Measurements from ENCODE around the gene ADM2.

ADM2 gene

DNA sequence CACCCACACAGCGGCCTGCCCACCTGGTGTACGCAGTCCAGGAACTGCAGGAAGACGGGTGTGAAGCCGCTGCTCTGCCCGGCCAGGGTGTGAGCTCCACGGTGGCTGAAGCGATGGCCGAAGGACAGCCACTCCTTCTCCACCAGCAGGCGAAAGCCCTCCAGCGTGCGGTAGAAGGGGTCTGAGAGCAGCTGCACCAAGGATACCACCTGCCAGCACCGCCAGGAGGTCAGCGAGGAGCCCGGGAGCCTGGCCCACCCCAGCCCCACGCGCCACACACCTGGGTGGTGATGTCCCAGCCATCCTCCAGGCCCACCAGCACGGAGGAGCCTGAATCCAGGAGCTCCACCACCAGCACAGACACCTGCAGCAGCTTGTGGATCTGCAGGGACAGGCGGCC, 26.1 kb upstream of the ADM2 start:
- intact Hi-C loops (cut with micrococcal nuclease), result no loop called here
- Mint-ChIP-seq H3K4me3 (no peak overlapping the region), H3K27me3 (no peaks in the 10 kb centered on the region), H3K4me1 (ENCODE audit: low read depth) (peaks cover 18% of the 10 kb centered on the region), H3K9me3 (no peaks in the 10 kb centered on the region), H3K36me3 (ENCODE audit: low read depth) (peaks cover 98% of the 10 kb centered on the region), H3K27ac (no peak overlapping the region)

DNA sequence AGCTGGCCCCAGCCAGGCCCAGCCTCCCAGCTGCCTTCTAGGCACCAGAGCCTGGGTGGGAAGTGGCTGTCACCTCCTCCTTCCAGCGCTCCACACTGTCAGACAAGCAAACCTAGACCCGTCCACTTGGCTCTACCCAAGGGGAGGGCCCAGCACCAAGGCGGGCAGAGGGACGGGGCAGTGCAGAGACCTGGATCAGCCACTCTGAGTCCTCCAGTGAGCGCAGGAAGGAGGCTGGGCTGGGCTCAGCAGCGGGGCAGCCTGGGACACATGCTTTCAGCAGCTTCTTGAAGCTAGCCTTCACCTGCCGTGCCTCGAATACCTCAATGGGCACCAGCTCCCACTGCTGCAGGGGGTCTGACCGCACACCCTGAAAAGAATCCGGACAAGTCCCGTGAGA, 25.3 kb upstream of the ADM2 start:
- H3K4me3 Mint-ChIP-seq, result no peak overlapping the region
- H3K27me3 Mint-ChIP-seq, result no peaks in the 10 kb centered on the region
- H3K4me1 Mint-ChIP-seq (ENCODE audit: low read depth), result peaks cover 18% of the 10 kb centered on the region
- H3K27ac Mint-ChIP-seq, result peak overlapping the region; percentile 28
- H3K9me3 Mint-ChIP-seq, result no peaks in the 10 kb centered on the region
- peaks cover 98% of the 10 kb centered on the region for H3K36me3 Mint-ChIP-seq (ENCODE audit: low read depth)
- intact Hi-C loops (cut with micrococcal nuclease), result no loop called here

DNA sequence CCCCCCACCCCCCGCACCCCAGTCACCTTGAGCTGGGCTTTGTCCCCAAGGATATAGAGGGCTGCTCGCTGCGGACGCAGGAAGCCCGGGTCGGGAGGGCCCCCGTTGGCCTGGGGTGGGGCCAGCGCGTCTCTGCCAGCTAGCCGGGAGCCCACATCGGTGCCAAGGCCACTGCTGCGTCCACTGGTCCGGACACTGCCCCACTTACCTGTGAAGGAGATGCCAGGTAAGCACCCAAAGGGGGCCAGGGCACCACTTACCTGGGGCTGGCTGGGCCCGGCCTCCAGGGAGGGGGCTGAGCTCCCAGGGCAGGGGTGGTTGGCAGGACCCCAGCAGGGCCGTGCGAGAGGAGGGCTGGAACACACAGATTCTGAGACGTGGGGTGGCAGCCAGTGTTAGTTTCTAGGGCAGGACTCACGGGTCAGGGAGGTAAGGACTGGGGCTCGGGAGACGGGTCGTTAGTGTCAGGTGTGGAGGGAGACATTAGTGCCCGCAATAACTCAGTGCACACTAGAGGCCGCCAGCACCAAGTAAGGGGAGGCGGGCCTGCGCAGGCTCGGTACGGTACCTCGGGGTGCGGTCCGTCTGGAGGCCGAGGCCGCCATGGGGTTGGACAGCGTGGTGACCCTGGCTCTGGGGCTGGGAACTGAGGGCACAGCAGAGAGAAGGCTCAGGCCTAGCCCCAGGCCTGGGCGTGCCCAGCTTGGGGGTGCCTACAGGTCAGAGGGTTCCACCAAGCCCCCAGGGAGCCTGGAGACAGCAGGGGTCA, 24.7 kb upstream of the ADM2 start:
- Mint-ChIP-seq H3K27ac (no peak overlapping the region), H3K4me3 (no peak overlapping the region), H3K4me1 (ENCODE audit: low read depth) (peaks cover 18% of the 10 kb centered on the region), H3K9me3 (no peaks in the 10 kb centered on the region), H3K36me3 (ENCODE audit: low read depth) (peaks cover 98% of the 10 kb centered on the region), H3K27me3 (no peaks in the 10 kb centered on the region)
- intact Hi-C loops (cut with micrococcal nuclease), result no loop called here

DNA sequence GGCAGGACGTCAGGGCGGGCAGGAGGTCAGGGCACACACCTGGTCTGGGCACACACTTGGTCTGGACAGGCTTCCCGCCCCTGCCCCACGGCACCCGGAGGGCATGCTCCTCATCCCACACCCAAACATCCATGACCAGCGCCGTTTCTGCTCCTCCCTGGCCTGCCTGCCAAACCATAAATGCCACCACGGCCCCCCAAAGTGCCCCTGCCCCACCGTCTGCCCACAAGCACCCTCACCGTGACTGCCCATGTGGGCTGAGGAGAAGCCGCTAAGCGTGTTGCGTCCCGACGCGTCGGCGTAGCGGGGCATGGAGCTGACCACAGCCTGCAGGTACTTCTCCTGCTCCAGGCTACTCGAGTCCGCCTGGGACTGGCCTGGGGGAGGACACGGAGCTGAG, 22.3 kb upstream of the ADM2 start:
- H3K27ac Mint-ChIP-seq, result no peak overlapping the region
- peaks cover 100% of the 10 kb centered on the region for H3K36me3 Mint-ChIP-seq (ENCODE audit: low read depth)
- no peak overlapping the region for H3K4me3 Mint-ChIP-seq
- H3K9me3 Mint-ChIP-seq, result no peaks in the 10 kb centered on the region
- intact Hi-C loops (cut with micrococcal nuclease), result no loop called here
- no peaks in the 10 kb centered on the region for H3K27me3 Mint-ChIP-seq
- peaks cover 5% of the 10 kb centered on the region for H3K4me1 Mint-ChIP-seq (ENCODE audit: low read depth)

DNA sequence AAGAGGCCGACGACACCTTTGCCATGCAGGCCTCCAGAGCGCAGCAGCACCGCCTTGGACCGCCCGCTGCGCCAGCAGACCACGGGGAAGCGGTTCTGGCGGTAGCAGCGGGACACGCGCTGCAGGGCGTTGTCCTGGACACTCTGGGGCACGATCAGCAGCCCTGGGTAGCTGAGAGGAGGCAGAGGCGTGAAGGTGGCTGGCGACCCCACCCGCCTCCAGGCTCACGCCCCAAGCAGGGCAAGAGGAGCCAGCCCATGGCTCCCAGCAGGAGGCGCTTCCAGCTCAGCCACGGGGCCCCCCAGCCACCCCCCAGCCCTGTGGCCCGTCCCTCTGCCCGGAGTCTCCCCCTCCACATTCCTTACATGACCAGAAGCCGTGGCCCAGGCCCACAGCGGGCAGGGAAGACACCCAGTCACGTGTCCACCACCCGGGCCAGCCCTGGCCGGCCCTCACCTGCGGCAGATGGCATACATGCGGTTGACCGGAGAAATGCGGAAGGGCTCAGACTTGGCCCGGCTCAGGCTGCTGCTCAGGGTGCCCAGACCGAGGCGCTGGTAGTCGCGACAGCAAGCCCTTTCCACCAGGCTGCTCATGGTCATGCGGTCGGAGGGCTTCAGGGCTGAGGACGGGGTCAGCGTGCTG, 21.7 kb upstream of the ADM2 start:
- Mint-ChIP-seq H3K9me3 (no peaks in the 10 kb centered on the region), H3K27me3 (no peaks in the 10 kb centered on the region), H3K4me3 (no peak overlapping the region), H3K4me1 (ENCODE audit: low read depth) (no peaks in the 10 kb centered on the region), H3K36me3 (ENCODE audit: low read depth) (peaks cover 100% of the 10 kb centered on the region), H3K27ac (no peak overlapping the region)
- intact Hi-C loops (cut with micrococcal nuclease), result no loop called here

DNA sequence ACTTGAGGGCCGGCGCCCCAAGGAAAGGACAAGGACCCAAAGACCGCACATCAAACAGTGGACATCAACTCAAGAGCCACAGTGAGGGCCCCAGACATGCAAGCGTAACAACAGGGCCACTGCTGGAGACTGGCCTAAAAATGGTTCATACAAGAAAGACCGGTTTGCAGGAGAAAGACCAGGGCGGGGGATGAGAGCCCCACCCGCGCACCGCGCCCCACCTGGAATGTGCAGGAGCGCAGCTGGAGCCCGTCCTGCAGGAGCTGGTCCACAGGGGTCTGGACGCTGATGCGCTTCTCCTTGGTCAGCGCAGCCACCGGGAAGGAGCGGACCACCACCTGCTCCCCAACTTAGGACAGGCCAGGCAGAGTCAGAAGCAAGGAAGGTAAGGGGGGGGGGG, 20.4 kb upstream of the ADM2 start:
- Mint-ChIP-seq H3K4me1 (ENCODE audit: low read depth) (no peaks in the 10 kb centered on the region), H3K9me3 (no peaks in the 10 kb centered on the region), H3K36me3 (ENCODE audit: low read depth) (peaks cover 100% of the 10 kb centered on the region), H3K27ac (no peak overlapping the region), H3K4me3 (no peak overlapping the region), H3K27me3 (no peaks in the 10 kb centered on the region)
- intact Hi-C loops (cut with micrococcal nuclease), result no loop called here

DNA sequence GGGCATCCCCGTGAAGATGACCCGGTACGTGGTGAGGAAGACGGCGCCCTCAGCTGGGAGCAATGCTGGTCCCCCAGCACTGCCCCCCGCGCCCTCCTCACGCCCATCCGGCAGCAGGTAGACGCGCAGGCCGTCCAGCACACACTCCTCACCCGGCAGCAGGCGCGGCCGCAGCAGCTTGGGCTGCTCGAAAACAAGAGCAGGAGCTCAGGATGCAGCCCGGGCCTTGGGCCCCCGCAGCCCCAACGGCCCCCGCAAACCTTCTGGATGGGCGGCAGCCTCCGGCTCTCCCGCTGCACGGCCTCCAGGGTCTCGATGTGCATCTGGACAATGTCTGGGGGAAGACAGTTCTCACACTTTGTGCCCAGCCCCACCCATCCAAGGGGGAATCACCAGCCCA, 19.8 kb upstream of the ADM2 start:
- no peak overlapping the region for H3K27ac Mint-ChIP-seq
- peaks cover 100% of the 10 kb centered on the region for H3K36me3 Mint-ChIP-seq (ENCODE audit: low read depth)
- H3K4me3 Mint-ChIP-seq, result no peak overlapping the region
- H3K4me1 Mint-ChIP-seq (ENCODE audit: low read depth), result no peaks in the 10 kb centered on the region
- intact Hi-C loops (cut with micrococcal nuclease), result no loop called here
- no peaks in the 10 kb centered on the region for H3K27me3 Mint-ChIP-seq
- H3K9me3 Mint-ChIP-seq, result no peaks in the 10 kb centered on the region

DNA sequence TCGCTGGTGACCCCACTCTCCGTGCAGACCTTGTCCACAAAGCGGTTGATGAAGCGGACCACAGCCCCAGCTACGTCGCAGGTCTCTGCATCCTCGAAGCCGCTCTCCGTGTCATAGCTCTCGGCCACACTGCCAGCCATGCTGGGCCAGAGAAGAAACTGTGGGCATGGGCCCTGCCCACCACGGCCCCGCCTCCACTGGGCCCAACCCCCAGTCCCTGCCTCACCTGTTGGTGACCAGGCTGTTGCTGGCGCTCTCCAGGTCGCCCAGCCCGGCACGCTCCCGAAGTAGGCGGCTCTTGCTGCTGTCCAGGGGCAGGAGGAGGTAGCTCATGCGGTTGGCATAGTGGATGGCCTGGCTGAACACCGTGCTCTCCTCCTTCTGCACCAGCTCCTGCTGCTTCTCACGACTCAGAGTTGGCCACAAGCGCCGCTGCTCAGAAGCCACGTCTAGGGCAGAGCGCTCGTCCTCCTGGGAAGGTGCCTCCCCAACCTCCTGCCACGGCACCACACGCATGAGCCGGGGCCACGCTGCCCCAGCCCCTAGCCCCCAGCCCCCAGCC, 19.3 kb upstream of the ADM2 start:
- H3K27me3 Mint-ChIP-seq, result no peaks in the 10 kb centered on the region
- no peak overlapping the region for H3K27ac Mint-ChIP-seq
- H3K9me3 Mint-ChIP-seq, result no peaks in the 10 kb centered on the region
- intact Hi-C loops (cut with micrococcal nuclease), result no loop called here
- peaks cover 100% of the 10 kb centered on the region for H3K36me3 Mint-ChIP-seq (ENCODE audit: low read depth)
- no peak overlapping the region for H3K4me3 Mint-ChIP-seq
- H3K4me1 Mint-ChIP-seq (ENCODE audit: low read depth), result no peaks in the 10 kb centered on the region

DNA sequence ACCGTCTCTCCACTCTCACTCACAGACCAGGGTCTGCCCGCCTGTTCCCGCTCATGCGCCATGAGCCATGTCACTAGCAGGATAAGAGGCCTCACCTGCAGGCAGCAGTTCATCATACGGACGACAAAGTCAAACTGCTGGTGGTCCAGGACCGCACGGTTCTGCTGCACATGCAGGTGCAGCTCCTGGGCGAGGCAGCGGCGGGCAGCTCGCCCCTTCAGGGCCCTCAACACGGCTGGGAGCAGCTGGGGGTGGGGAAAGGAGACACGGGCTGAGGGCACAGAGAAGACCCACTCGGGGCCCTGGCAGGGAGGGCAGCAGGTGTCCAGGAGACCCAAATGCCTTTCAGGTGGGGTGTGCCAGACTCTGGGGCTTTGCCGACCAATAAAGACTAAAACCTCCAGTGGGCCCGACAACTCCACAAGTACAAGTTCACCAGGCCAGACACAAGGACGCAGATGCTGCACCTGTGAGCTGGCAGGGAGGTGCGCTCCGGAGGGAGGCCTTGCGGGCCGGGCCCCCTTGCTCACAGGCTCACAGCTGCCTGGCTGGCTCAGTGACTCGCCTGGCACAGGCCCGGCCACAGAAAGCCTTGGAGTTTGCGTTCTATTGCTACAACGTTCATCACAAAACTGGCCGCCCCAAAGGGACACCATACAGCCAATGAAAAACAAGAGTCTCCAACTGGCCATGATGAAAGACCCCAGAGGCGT, 18.0 kb upstream of the ADM2 start:
- Mint-ChIP-seq H3K36me3 (ENCODE audit: low read depth) (peaks cover 100% of the 10 kb centered on the region), H3K27me3 (no peaks in the 10 kb centered on the region), H3K27ac (no peak overlapping the region), H3K4me3 (no peak overlapping the region), H3K4me1 (ENCODE audit: low read depth) (no peaks in the 10 kb centered on the region), H3K9me3 (no peaks in the 10 kb centered on the region)
- intact Hi-C loops (cut with micrococcal nuclease), result no loop called here

DNA sequence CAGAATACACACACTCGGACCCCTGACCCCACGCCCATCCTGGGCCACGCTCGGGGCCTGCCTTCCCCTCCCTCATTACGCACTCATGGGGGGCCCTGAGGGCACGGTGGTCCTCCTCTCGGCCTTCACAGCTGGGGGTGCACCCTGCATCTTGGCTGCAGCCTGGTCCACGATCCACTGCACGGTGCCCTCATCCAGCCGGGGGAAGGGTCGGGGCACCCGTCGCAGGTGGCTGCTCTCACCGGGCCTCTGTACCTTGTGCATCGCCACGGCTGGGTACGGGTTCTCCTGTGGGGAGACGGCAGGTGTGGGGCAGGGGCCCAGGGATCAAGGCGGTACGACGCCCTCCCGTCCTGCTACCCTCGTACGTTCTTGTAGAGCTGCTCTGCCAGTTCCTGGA, 16.9 kb upstream of the ADM2 start:
- Mint-ChIP-seq H3K4me3 (no peak overlapping the region), H3K27ac (no peak overlapping the region), H3K36me3 (ENCODE audit: low read depth) (peaks cover 94% of the 10 kb centered on the region), H3K27me3 (no peaks in the 10 kb centered on the region), H3K4me1 (ENCODE audit: low read depth) (peaks cover 5% of the 10 kb centered on the region), H3K9me3 (no peaks in the 10 kb centered on the region)
- intact Hi-C loops (cut with micrococcal nuclease), result no loop called here

DNA sequence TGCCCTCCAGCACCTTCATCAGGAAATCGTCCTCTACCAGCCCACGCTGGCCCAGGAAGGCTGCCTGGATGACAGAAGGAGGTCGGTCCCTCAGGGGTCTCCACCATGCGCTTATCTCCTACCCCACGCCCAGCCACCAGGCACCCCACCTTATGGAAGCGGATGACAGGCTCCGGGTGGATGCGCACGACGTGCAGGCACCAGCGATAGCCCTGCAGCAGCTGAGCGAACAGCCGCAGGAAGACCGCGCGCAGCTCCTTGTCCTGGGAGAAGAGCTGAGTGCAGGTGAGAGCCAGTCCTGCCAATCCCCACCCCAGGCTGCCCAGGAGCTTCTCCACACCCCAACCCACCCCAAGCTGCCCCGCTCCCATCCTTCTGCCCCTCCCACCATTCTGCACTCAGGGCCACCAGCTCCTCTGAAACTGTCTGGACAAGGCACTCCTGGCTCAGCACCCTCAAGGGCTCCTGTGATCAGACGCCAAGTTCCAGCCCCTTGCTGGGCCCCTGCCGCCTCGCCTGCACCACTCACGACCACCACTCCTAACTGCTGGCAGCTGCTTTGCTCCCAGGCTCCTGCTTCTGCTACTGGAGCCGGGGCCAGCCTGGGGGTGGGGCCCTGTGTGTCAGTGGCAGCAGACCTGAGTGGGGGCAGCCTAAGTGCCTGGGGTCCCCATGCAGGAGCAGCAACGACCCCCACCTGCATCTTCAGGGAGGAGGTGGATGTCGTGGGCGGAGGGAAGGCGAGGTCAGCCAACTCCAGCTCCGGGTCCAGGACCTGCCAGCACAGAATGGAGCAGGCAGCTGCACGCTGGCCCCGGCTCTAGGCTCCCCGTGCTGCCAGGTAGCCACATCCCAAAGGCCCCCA, 16.0 kb upstream of the ADM2 start:
- H3K27ac Mint-ChIP-seq, result no peak overlapping the region
- H3K27me3 Mint-ChIP-seq, result no peaks in the 10 kb centered on the region
- peaks cover 13% of the 10 kb centered on the region for H3K4me1 Mint-ChIP-seq (ENCODE audit: low read depth)
- H3K9me3 Mint-ChIP-seq, result no peaks in the 10 kb centered on the region
- intact Hi-C loops (cut with micrococcal nuclease), result no loop called here
- H3K36me3 Mint-ChIP-seq (ENCODE audit: low read depth), result peaks cover 86% of the 10 kb centered on the region
- H3K4me3 Mint-ChIP-seq, result no peak overlapping the region

DNA sequence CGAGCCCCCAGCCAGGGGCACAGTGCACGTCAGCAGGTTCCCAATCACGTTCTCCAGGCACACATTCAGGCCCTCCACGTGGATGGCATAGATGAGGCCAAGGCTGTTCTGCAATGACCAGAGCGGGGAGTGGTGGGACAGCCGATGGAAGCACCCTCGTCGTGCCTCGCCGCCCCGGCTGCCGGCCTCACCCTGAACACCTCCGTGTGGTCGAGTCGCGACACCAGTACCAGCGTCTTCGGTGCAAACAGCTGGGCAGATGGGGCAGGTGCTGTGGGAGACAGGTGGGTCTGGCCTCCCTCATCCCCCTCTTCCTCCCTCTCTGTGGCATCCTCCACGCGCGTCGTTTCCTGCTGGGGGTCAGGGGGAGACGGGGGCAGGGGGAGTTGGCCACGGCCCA, 14.0 kb upstream of the ADM2 start:
- Mint-ChIP-seq H3K36me3 (ENCODE audit: low read depth) (peaks cover 69% of the 10 kb centered on the region), H3K27me3 (no peaks in the 10 kb centered on the region), H3K27ac (no peak overlapping the region), H3K4me1 (ENCODE audit: low read depth) (peaks cover 34% of the 10 kb centered on the region), H3K4me3 (no peak overlapping the region), H3K9me3 (no peaks in the 10 kb centered on the region)
- intact Hi-C loops (cut with micrococcal nuclease), result no loop called here

DNA sequence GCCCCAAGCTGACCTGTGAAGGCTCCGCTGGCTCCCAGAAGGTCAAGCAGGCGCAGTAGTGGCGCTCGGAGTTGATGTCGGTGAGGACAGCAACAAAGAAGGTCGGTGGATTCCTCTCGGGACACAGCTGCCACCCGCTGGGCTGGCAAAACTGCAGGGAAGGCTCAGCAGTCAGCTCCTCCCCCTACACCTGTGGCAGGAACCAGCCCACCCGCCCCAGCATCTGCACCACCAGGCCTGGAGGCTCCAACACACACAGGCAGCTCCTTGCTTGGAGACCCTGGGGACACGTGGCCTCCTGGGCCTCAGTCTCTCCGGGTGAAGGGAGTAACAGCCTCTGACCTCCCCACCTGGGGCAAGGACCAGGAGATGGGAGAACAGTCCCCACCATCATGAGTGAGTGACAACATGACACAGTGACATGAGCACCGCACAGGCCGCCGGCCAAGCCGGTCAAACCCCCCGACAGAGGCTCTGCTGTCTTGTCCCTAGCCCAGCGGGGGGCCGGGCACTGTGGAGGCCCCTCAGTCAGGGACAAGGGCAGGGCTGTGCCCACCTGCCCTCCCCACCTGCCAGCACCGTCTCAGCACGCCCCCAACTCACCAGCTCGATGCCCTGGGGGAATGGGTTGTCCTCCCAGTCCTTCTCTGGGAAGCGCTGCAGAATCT, 13.4 kb upstream of the ADM2 start:
- Mint-ChIP-seq H3K9me3 (no peaks in the 10 kb centered on the region), H3K27me3 (no peaks in the 10 kb centered on the region), H3K27ac (no peak overlapping the region), H3K4me1 (ENCODE audit: low read depth) (peaks cover 39% of the 10 kb centered on the region), H3K36me3 (ENCODE audit: low read depth) (peaks cover 68% of the 10 kb centered on the region), H3K4me3 (no peak overlapping the region)
- intact Hi-C loops (cut with micrococcal nuclease), result no loop called here

Measured in dendritic cell treated with granulocyte-macrophage colony-stimulating factor and Interleukin-4, amounts not matched to agents 40 ng/mL and 50 ng/mL, for 4 days (primary cell).